Lung (tissue), 12 donors: ENCODE data around the gene ADAM10. TPM values are rescaled to one million over a fixed set of nuclear protein-coding genes. Genes with fewer than 3 reads are reported as not detected.

ENCODE experiments used
- ATAC-seq: fragments of 200-7000 bp; cut with Tn5 transposase; one replicate; pipeline ENCODE4 v1.9.1; 2020; ENCODE audit warnings: moderate number of reproducible peaks; ENCODE audit not compliant: insufficient read depth, low FRiP score
- DNase-seq, 3 donors: peaks; one replicate each; pipeline ENCODE4 v3.0.0-alpha.2; 2013 to 2017
- H3K27ac ChIP-seq, 2 donors: one replicate each; pipeline ENCODE4 v1.5.1; 2013; ENCODE audit warnings: mild to moderate bottlenecking in 2 of 2, moderate library complexity in 2 of 2, control low read depth in 1 of 2, inconsistent platforms in 1 of 2, low read depth in 1 of 2, low read length in 1 of 2
- H3K27me3 ChIP-seq, 3 donors: one replicate each; pipeline ENCODE4 v1.5.1; 2013; ENCODE audit warnings: low read length in 2 of 3; ENCODE audit not compliant: control insufficient read depth in 3 of 3, insufficient read depth in 3 of 3
- H3K36me3 ChIP-seq, 4 donors: one replicate each; pipeline ENCODE4 v1.5.1; 2013; ENCODE audit warnings: low read length in 4 of 4, mild to moderate bottlenecking in 1 of 4, moderate library complexity in 1 of 4; ENCODE audit not compliant: control insufficient read depth in 4 of 4, insufficient read depth in 4 of 4
- H3K4me1 ChIP-seq, 5 donors: one replicate each; pipeline ENCODE4 v1.5.1; 2013; ENCODE audit warnings: low read length in 5 of 5, mild to moderate bottlenecking in 2 of 5, moderate library complexity in 1 of 5; ENCODE audit not compliant: control insufficient read depth in 5 of 5, insufficient read depth in 5 of 5
- H3K4me3 ChIP-seq: one replicate; pipeline ENCODE4 v1.5.1; 2013; ENCODE audit warnings: mild to moderate bottlenecking, control low read depth, moderate library complexity
- H3K9ac ChIP-seq, 2 donors: one replicate each; pipeline ENCODE4 v1.5.1; 2013; ENCODE audit warnings: low read length in 2 of 2, control low read depth in 1 of 2; ENCODE audit not compliant: insufficient read depth in 1 of 2
- H3K9me3 ChIP-seq, 4 donors: one replicate each; pipeline ENCODE4 v1.5.1; 2013; ENCODE audit warnings: low read length in 3 of 4, mild to moderate bottlenecking in 1 of 4, moderate library complexity in 1 of 4; ENCODE audit not compliant: control insufficient read depth in 4 of 4, insufficient read depth in 3 of 4
- WGBS, 2 donors: extraction: QIAGEN DNeasy Blood & Tissue Kit; methylation state at CpG; one replicate each; pipeline ENCODE4 v1.1.7; 2013; 5-methylcytosine and 5-hydroxymethylcytosine counted together
- polyA plus RNA-seq, 2 donors: library from polyadenylated mRNA; stranded (reverse); fragments of 200-250 nt; gene quantifications; one replicate each; pipeline ENCODE4 v1.2.1, GENCODE V29; 2013
- total RNA-seq, 2 donors: library from RNA; depleted of rRNA in 1 of 2; stranded (reverse); fragments of >200 nt in 1 of 2; gene quantifications; one replicate each; pipeline ENCODE4 v1.2.1, GENCODE V29; 2014 to 2021
- TF ChIP-seq, protein P1 (sequence below): IDR thresholded peaks from 2 replicates; pipeline ENCODE4 v1.5.1; 2012; ENCODE audit warnings: mild to moderate bottlenecking; ENCODE audit errors: control extremely low read depth, extremely low read depth
- donor health status: control.
- donor health status: control.
- donor health status: Bipolar disorder and iron deficiency.
- donor health status: healthy.
- donor health status: DM: yes; HTN: yes; CAD: no.

The ADAM10 gene
- total and polyA plus RNA-seq, 4 donors = 9.7 to 274 (median 88.6) TPM

DNA sequence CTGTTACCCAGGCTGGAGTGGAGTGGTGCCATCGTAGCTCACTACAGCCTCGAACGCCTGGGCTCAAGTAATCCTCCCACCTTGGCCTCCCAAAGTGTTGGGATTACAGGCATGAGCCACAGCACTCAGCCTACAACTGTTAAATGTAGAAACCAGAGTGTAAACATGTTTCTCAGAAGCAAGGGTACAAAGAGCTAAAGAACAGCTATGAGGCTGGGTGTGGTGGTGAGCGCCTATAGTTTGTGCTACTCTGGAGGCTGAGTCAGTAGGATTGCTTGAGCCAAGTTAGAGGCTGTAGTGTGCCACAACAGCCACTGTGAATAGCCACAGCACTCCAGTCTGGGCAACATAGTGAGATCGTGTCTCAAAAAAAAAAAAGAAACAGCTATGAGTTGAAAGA, 16.8 kb upstream of the ADAM10 start:
- peaks cover 0 to 1% (median 0%) of the 10 kb centered on the region in 4 donors for H3K36me3 ChIP-seq
- ATAC-seq (no peak), DNase-seq (no peak)
- WGBS, 2 donors = 93 to 97% methylated on average over 5 of the region's 5 CpGs
- H3K27ac ChIP-seq = no peak overlapping the region
- H3K27me3 ChIP-seq = no peaks in the 10 kb centered on the region
- H3K4me1 ChIP-seq = peaks cover 0 to 9% (median 0%) of the 10 kb centered on the region in 5 donors
- no peak overlapping the region for H3K4me3 ChIP-seq
- TF ChIP-seq, protein P1, sequence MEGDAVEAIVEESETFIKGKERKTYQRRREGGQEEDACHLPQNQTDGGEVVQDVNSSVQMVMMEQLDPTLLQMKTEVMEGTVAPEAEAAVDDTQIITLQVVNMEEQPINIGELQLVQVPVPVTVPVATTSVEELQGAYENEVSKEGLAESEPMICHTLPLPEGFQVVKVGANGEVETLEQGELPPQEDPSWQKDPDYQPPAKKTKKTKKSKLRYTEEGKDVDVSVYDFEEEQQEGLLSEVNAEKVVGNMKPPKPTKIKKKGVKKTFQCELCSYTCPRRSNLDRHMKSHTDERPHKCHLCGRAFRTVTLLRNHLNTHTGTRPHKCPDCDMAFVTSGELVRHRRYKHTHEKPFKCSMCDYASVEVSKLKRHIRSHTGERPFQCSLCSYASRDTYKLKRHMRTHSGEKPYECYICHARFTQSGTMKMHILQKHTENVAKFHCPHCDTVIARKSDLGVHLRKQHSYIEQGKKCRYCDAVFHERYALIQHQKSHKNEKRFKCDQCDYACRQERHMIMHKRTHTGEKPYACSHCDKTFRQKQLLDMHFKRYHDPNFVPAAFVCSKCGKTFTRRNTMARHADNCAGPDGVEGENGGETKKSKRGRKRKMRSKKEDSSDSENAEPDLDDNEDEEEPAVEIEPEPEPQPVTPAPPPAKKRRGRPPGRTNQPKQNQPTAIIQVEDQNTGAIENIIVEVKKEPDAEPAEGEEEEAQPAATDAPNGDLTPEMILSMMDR = no peak
- H3K9me3 ChIP-seq = peaks cover 0 to 5% (median 0%) of the 10 kb centered on the region in 4 donors
- no peak overlapping the region for H3K9ac ChIP-seq

DNA sequence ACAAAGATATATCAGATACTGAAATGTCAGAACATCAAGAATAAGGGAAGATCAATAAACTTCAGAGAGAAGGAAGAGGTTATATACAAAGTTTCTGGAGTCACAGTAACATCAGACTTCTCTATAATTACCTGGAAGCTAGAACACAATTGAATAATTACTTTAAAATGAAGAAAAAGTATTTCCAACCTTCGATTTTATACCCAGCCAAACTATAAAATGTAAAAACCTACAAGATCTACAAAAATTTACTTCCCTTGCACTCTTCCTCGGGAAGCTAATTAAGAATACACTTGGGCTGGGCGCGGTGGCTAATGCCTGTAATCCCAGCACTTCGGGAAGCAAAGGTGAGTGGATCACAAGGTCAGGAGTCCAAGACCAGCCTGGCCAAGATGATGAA, 15.0 kb upstream of the ADAM10 start:
- Histone ChIP-seq H3K4me1 (no peaks in the 10 kb centered on the region), H3K9me3 (peaks cover 0 to 5% (median 0%) of the 10 kb centered on the region in 4 donors), H3K9ac (no peak overlapping the region), H3K27ac (no peak overlapping the region), H3K4me3 (no peak overlapping the region), H3K36me3 (no peaks in the 10 kb centered on the region), H3K27me3 (no peaks in the 10 kb centered on the region)
- ATAC-seq (no peak), DNase-seq (no peak)
- TF ChIP-seq, protein P1 = no peak
- 95 to 96% methylated on average over 5 of the region's 5 CpGs for WGBS, 2 donors

DNA sequence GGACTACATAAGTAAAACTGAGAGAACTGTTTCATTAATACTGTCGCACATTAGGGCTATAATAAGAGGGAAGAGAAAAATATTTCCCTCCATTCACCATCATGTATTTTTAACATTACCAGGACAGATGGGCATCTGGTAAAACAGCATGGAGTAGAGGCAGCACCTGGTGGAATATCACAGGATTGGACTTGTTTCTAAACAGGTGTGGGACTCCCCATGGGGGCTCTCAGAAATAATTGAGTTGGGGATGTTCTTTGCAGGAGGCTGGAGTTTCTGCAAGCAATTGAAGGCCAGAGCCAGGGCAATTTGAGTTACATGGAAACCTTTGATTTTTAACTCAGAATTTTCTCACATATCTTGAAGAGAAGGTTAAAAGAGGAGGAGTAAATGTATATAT, 13.2 kb upstream of the ADAM10 start:
- DNase-seq = no peak
- Histone ChIP-seq H3K9me3 (peaks cover 0 to 5% (median 0%) of the 10 kb centered on the region in 4 donors), H3K36me3 (no peaks in the 10 kb centered on the region), H3K27ac (no peak overlapping the region), H3K4me3 (no peak overlapping the region), H3K4me1 (no peaks in the 10 kb centered on the region), H3K9ac (no peak overlapping the region), H3K27me3 (no peaks in the 10 kb centered on the region)
- ATAC-seq = no peak
- TF ChIP-seq, protein P1 = no peak
- WGBS, 2 donors = 91 to 95% methylated on average over 1 of the region's 1 CpG

DNA sequence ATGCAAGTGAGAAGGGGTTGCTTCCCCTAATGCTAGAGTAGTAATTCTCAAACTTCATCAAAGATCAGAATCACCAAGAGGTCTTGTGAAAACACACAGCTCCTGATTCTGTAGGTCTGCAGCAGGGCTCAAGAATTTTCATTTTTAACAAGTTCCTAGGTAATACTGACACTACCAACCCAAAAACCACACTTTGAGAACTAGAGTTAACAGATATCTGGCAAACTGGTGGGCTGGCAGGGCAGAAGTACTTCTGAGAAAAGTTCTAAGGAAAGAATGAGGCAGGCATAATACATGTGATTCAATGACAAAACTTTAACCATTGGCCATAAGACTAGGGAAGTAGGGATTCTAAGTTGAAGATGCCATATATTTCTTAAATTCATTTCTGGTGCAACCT, 12.8 kb upstream of the ADAM10 start:
- no peaks in the 10 kb centered on the region for H3K4me1 ChIP-seq
- no peaks in the 10 kb centered on the region for H3K27me3 ChIP-seq
- H3K4me3 ChIP-seq = no peak overlapping the region
- peaks cover 0 to 5% (median 0%) of the 10 kb centered on the region in 4 donors for H3K9me3 ChIP-seq
- H3K27ac ChIP-seq = no peak overlapping the region
- DNase-seq (no peak), ATAC-seq (no peak)
- H3K36me3 ChIP-seq = no peaks in the 10 kb centered on the region
- TF ChIP-seq, protein P1 = no peak
- H3K9ac ChIP-seq = no peak overlapping the region
